Measurements from ENCODE around the gene GALNT3.

The GALNT3 gene

GRCh38 chr2:165793161-165793778, 777 bp downstream of the GALNT3 start:
- ChIA-PET POLR2A (interaction anchor here (1.0 to 1.7 kb wide), 3 partner anchors 10 to 78 kb away, joined by 3 to 5 read pairs (median 3); no protein-coding TSS in a partner anchor), CTCF (interaction anchor here (0.7 to 1.5 kb wide), 2 partner anchors 11 to 81 kb away, joined by 3 read pairs; no protein-coding TSS in a partner anchor)
- Histone ChIP-seq H3K36me3 (ENCODE audit: control insufficient read depth in 2 of 2, insufficient read depth in 1 of 2, low read length in 2 of 2) (no peaks in the 10 kb centered on the region; a peak in 1 of 3 replicates), H3K4me3 (ENCODE audit: low read depth, low read length) (peak overlapping the region; percentile 86), H3K27ac (ENCODE audit: extremely low read depth, low read depth, low read length) (peak overlapping the region; percentile 93), H3K4me1 (ENCODE audit: control insufficient read depth, insufficient read depth, low read length) (peaks cover 28% of the 10 kb centered on the region), H3K9me3 (ENCODE audit: control insufficient read depth, insufficient read depth, low read depth, low read length) (no peaks in the 10 kb centered on the region)
- TF ChIP-seq YY2 (tag by site-specific recombination; IDR thresholded peaks at IDR 0.05) (no peak), PRDM1 (tag by site-specific recombination; IDR thresholded peaks at IDR 0.05) (peak; percentile 52; the same call in 1 of the 2 replicates), ZNF596 (tag by site-specific recombination; IDR thresholded peaks at IDR 0.05) (no peak), ZNF600 (tag by site-specific recombination; IDR thresholded peaks at IDR 0.05) (peak; percentile 34; the same call in 1 of the 2 replicates), SP2 (tag by site-specific recombination; IDR thresholded peaks at IDR 0.05) (peak; percentile 20; the same call in 1 of the 2 replicates), HOXA7 (CRISPR knock-in tag; IDR thresholded peaks at IDR 0.05; ENCODE audit: borderline replicate concordance) (no peak), ZNF335 (tag by site-specific recombination; conservative IDR thresholded peaks at IDR 0.05) (peak; percentile 91), ZBTB17 (tag by site-specific recombination; IDR thresholded peaks at IDR 0.05) (0 out of 2 replicates have a peak, but pooled peaks have one; percentile 13), ZBTB20 (tag by site-specific recombination; IDR thresholded peaks at IDR 0.05) (peak; percentile 39; the same call in 1 of the 2 replicates), ZNF660 (tag by site-specific recombination; IDR thresholded peaks at IDR 0.05) (no peak), PRDM10 (tag by site-specific recombination; IDR thresholded peaks at IDR 0.05) (peak; percentile 32; the same call in 1 of the 2 replicates), BCL6B (tag by site-specific recombination; IDR thresholded peaks at IDR 0.05) (no peak), MZF1 (tag by site-specific recombination; IDR thresholded peaks at IDR 0.05; ENCODE audit: borderline replicate concordance) (no peak), ZBTB7A (tag by site-specific recombination; IDR thresholded peaks at IDR 0.05; ENCODE audit: low read depth) (no peak), ZNF473 (tag by site-specific recombination; IDR thresholded peaks at IDR 0.05) (no peak), ELK4 (IDR thresholded peaks at IDR 0.05; ENCODE audit: borderline replicate concordance, low read depth, low read length) (no peak), ZSCAN30 (tag by site-specific recombination; IDR thresholded peaks at IDR 0.05) (no peak), ZBTB10 (tag by site-specific recombination; IDR thresholded peaks at IDR 0.05) (0 out of 2 replicates have a peak, but pooled peaks have one; percentile 32), SCRT1 (tag by site-specific recombination; IDR thresholded peaks at IDR 0.05; ENCODE audit: borderline replicate concordance) (peak; percentile 68; the same call in 1 of the 2 replicates), ZNF362 (tag by site-specific recombination; IDR thresholded peaks at IDR 0.05) (0 out of 2 replicates have a peak, but pooled peaks have one; percentile 24), ZNF623 (tag by site-specific recombination; IDR thresholded peaks at IDR 0.05) (no peak), KLF1 (tag by site-specific recombination; IDR thresholded peaks at IDR 0.05) (no peak), ZNF324 (tag by site-specific recombination; IDR thresholded peaks at IDR 0.05) (no peak), PATZ1 (tag by site-specific recombination; IDR thresholded peaks at IDR 0.05) (peak; percentile 24; the same call in 1 of the 2 replicates)
